Measurements from ENCODE around the gene CREM. TPM values are rescaled to one million over a fixed set of nuclear protein-coding genes. Genes with fewer than 3 reads are reported as not detected.
A peak's percentile ranks its signal among the peaks of the same experiment; 100 is the strongest.

Gene CREM
- total and polyA plus RNA-seq, 2 of the 4 experiments (the other 2 are of a cell fraction), result 33.2 to 40.5 TPM

DNA sequence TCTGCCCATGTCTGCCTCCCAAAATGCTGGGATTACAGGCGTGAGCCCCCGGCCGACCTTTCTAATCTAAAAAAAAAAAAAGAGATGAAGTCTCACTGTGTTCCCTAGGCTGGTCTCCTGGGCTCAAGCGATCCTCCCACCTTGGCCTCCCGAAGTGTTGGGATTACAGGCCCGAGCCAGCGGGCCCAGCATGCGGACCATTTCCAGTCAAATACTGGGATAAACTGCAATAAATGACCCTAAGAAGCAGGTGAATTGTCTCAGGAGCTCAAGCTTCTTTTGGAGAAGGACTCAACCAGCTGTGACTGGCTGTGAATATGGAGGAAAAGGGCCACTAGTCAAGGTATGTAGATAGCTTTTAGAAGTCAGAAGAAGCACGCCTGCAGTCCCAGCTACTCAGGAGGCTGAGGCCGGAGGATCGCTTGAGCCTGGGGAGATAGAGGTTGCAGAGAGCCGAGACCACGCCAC, 550 bp upstream of the CREM start:
- H3K9me1 ChIP-seq (ENCODE audit: insufficient read depth, low read length), result no peaks in the 10 kb centered on the region; the same call in 1 of the 2 replicates
- H3K9ac ChIP-seq (ENCODE audit: low read depth, low read length), result peak overlapping the region; percentile 66
- H3K18ac ChIP-seq (ENCODE audit: low read depth, low read length), result peak overlapping the region; percentile 30; the same call in 1 of the 2 replicates
- peak overlapping the region; percentile 84 for H4K5ac ChIP-seq (ENCODE audit: low read depth, low read length)
- H2BK120ac ChIP-seq (ENCODE audit: low read depth, low read length), result 0 out of 2 replicates have a peak overlapping the region, but pooled peaks have one; percentile 13
- peak overlapping the region; percentile 83 for H2AK5ac ChIP-seq (ENCODE audit: low read depth, low read length)
- BruUV-seq (replicated peaks), result no TSS peak
- no peak; the same call in 1 of the 2 replicates for ATAC-seq (ENCODE audit: low read depth)
- H2BK5ac ChIP-seq (ENCODE audit: low read depth, low read length, poor library complexity, severe bottlenecking), result peak overlapping the region; percentile 70
- peak overlapping the region; percentile 71 for H3K4me2 ChIP-seq (ENCODE audit: low read depth, low read length)
- no peaks in the 10 kb centered on the region for H4K20me1 ChIP-seq (ENCODE audit: insufficient read depth, low read length)
- H2BK20ac ChIP-seq (ENCODE audit: low read depth, low read length), result peak overlapping the region; percentile 26; the same call in 1 of the 2 replicates
- H4K91ac ChIP-seq (ENCODE audit: insufficient read depth, low read depth, low read length), result peak overlapping the region; percentile 91
- H3K14ac ChIP-seq (replicated peaks; ENCODE audit: low read depth, low read length), result peak overlapping the region; percentile 84
- H2AFZ ChIP-seq (replicated peaks; ENCODE audit: low read length, poor library complexity), result peak overlapping the region; percentile 100
- peak overlapping the region; percentile 64 for H3K27ac ChIP-seq (ENCODE audit: insufficient read depth, low read length)
- H3K36me3 ChIP-seq (ENCODE audit: control insufficient read depth, insufficient read depth, low read length), result no peaks in the 10 kb centered on the region
- peak overlapping the region; percentile 91 for H2AK9ac ChIP-seq (replicated peaks; ENCODE audit: low read depth, low read length, poor library complexity)
- no peaks in the 10 kb centered on the region for H3K9me3 ChIP-seq (ENCODE audit: control insufficient read depth, insufficient read depth, low read length)
- H3K4me1 ChIP-seq (ENCODE audit: control insufficient read depth, insufficient read depth, low read length), result peaks cover 3% of the 10 kb centered on the region
- in situ Hi-C loops (cut with MboI; ENCODE audit: low sequenced_read_pairs) (no loop called here), dilution Hi-C loops (cut with HindIII; ENCODE audit: low sequenced_read_pairs, unreplicated experiment) (no loop called here), intact Hi-C loops (cut with micrococcal nuclease) (loop anchor here (5.0 to 10.0 kb wide), 3 partner anchors 201 to 1759 kb away; no protein-coding TSS in a partner anchor)
- peak overlapping the region; percentile 92 to 99 for H4K8ac ChIP-seq (ENCODE audit: low read depth in 2 of 2, low read length in 2 of 2)
- ChIA-PET CTCF (interaction anchor here (0.6 to 1.8 kb wide), 10 partner anchors 7 to 1729 kb away, joined by 3 to 11 read pairs (median 4); no protein-coding TSS in a partner anchor), POLR2A (ENCODE audit: unreplicated experiment) (interaction anchor here (0.7 to 1.1 kb wide), 4 partner anchors 25 to 70 kb away, joined by 3 to 9 read pairs (median 4); no protein-coding TSS in a partner anchor)
- peaks cover 9 to 22% of the 10 kb centered on the region in 2 experiments for H3K79me1 ChIP-seq (ENCODE audit: low read depth in 1 of 2, low read length in 2 of 2)
- DNase-seq, result peak; percentile 1
- peak overlapping the region; percentile 81 for H3K4ac ChIP-seq (ENCODE audit: low read depth, low read length)
- peak overlapping the region; percentile 42 for H3K4me3 ChIP-seq (ENCODE audit: insufficient read depth, low read depth, low read length)
- peak overlapping the region; percentile 85 for H3K23ac ChIP-seq (ENCODE audit: low read depth, low read length)
- no peaks in the 10 kb centered on the region for H3K27me3 ChIP-seq (ENCODE audit: control insufficient read depth, insufficient read depth, low read length)
- 54% methylated on average over 6 of the region's 13 CpGs; no CpG with 5 or more reads in 1 of the 2 experiments for WGBS, 2 experiments (ENCODE audit: extremely low coverage in 2 of 2, insufficient read length in 1 of 2)
- peak overlapping the region; percentile 48; the same call in 1 of the 3 replicates for H2BK15ac ChIP-seq (ENCODE audit: low read depth, low read length)
- H3K56ac ChIP-seq (ENCODE audit: extremely low read depth, insufficient read depth, low read length), result peak overlapping the region; percentile 43; the same call in 1 of the 2 replicates
- no peak for TF ChIP-seq FOS (IDR thresholded peaks at IDR 0.05; ENCODE audit: low read depth, low read length)
- no peak for TF ChIP-seq MAFK (IDR thresholded peaks at IDR 0.05; ENCODE audit: low read depth, low read length)
- TF ChIP-seq, protein P1, sequence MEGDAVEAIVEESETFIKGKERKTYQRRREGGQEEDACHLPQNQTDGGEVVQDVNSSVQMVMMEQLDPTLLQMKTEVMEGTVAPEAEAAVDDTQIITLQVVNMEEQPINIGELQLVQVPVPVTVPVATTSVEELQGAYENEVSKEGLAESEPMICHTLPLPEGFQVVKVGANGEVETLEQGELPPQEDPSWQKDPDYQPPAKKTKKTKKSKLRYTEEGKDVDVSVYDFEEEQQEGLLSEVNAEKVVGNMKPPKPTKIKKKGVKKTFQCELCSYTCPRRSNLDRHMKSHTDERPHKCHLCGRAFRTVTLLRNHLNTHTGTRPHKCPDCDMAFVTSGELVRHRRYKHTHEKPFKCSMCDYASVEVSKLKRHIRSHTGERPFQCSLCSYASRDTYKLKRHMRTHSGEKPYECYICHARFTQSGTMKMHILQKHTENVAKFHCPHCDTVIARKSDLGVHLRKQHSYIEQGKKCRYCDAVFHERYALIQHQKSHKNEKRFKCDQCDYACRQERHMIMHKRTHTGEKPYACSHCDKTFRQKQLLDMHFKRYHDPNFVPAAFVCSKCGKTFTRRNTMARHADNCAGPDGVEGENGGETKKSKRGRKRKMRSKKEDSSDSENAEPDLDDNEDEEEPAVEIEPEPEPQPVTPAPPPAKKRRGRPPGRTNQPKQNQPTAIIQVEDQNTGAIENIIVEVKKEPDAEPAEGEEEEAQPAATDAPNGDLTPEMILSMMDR (conservative IDR thresholded peaks at IDR 0.05; ENCODE audit: low read depth, low read length), result no peak
- TF ChIP-seq, protein P2, sequence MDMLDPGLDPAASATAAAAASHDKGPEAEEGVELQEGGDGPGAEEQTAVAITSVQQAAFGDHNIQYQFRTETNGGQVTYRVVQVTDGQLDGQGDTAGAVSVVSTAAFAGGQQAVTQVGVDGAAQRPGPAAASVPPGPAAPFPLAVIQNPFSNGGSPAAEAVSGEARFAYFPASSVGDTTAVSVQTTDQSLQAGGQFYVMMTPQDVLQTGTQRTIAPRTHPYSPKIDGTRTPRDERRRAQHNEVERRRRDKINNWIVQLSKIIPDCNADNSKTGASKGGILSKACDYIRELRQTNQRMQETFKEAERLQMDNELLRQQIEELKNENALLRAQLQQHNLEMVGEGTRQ (IDR thresholded peaks at IDR 0.05; ENCODE audit: low read depth, low read length), result no peak
- TF ChIP-seq RCOR1 (IDR thresholded peaks at IDR 0.05; ENCODE audit: insufficient replicate concordance, low read length), result no peak
- no peak for TF ChIP-seq MAZ (IDR thresholded peaks at IDR 0.05; ENCODE audit: borderline replicate concordance, low read depth, low read length)
- TF ChIP-seq CHD1 (IDR thresholded peaks at IDR 0.05; ENCODE audit: low read depth, low read length), result no peak
- TF ChIP-seq, protein P3, sequence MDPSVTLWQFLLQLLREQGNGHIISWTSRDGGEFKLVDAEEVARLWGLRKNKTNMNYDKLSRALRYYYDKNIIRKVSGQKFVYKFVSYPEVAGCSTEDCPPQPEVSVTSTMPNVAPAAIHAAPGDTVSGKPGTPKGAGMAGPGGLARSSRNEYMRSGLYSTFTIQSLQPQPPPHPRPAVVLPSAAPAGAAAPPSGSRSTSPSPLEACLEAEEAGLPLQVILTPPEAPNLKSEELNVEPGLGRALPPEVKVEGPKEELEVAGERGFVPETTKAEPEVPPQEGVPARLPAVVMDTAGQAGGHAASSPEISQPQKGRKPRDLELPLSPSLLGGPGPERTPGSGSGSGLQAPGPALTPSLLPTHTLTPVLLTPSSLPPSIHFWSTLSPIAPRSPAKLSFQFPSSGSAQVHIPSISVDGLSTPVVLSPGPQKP (IDR thresholded peaks at IDR 0.05; ENCODE audit: borderline replicate concordance, low read depth, low read length), result no peak
- no peak for TF ChIP-seq CEBPB (IDR thresholded peaks at IDR 0.05; ENCODE audit: low read depth, low read length)
- no peak for TF ChIP-seq BHLHE40 (IDR thresholded peaks at IDR 0.05; ENCODE audit: low read depth, low read length)
- TF ChIP-seq SMC3 (IDR thresholded peaks at IDR 0.05; ENCODE audit: low read depth, low read length), result no peak
- TF ChIP-seq RFX5 (IDR thresholded peaks at IDR 0.05; ENCODE audit: low read depth, low read length), result no peak
- TF ChIP-seq MXI1 (IDR thresholded peaks at IDR 0.05; ENCODE audit: borderline replicate concordance, low read depth, low read length), result no peak
- no peak for TF ChIP-seq RAD21 (IDR thresholded peaks at IDR 0.05; ENCODE audit: low read length)

Measured in IMR-90 (cell line).